CD14-positive monocyte (primary cell): ENCODE data around the gene COLEC11. TPM values are rescaled to one million over a fixed set of nuclear protein-coding genes. Genes with fewer than 3 reads are reported as not detected.
"Not testable (repeated sequence)": the region's sequence is repeated elsewhere in the genome, so short reads cannot be mapped to it uniquely, and the experiment has no call there.

Source experiments
- DNase-seq, 3 donors: peaks; one replicate each; pipeline ENCODE4 v3.0.0-alpha.2; 2011 to 2022
- H2AFZ ChIP-seq: 2 replicates; pipeline ENCODE4 v1.6.0; 2012; ENCODE audit warnings: mild to moderate bottlenecking, low read depth, low read length, inconsistent platforms; ENCODE audit not compliant: insufficient read depth, poor library complexity, severe bottlenecking
- H3K27ac ChIP-seq, 2 donors: 1 replicate in 1 of 2; 2 replicates in 1 of 2; pipeline ENCODE4 v1.5.1; 2012 to 2013; ENCODE audit warnings: low read length in 2 of 2, control low read depth in 1 of 2, inconsistent platforms in 1 of 2, low read depth in 1 of 2, mild to moderate bottlenecking in 1 of 2
- H3K27me3 ChIP-seq, 2 donors: one replicate each; pipeline versions ENCODE4 v1.6.0 to v1.6.1; 2011 to 2013; ENCODE audit warnings: low read length in 2 of 2; ENCODE audit not compliant: control insufficient read depth in 2 of 2, insufficient read depth in 2 of 2
- H3K36me3 ChIP-seq, 2 donors: replicated peaks in 1 of 2; 1 replicate in 1 of 2; 2 replicates in 1 of 2; pipeline versions ENCODE4 v1.5.1 to v1.6.1; 2012 to 2013; ENCODE audit warnings: low read length in 2 of 2, control low read depth in 1 of 2, inconsistent platforms in 1 of 2, mild to moderate bottlenecking in 1 of 2; ENCODE audit not compliant: insufficient read depth in 2 of 2, control insufficient read depth in 1 of 2
- H3K4me1 ChIP-seq, 2 donors: 1 replicate in 1 of 2; 2 replicates in 1 of 2; pipeline versions ENCODE4 v1.5.1 to v1.6.1; 2012 to 2013; ENCODE audit warnings: low read length in 2 of 2, control low read depth in 1 of 2, inconsistent platforms in 1 of 2, mild to moderate bottlenecking in 1 of 2, moderate library complexity in 1 of 2; ENCODE audit not compliant: insufficient read depth in 2 of 2, control insufficient read depth in 1 of 2
- H3K4me2 ChIP-seq: replicated peaks from 2 replicates; pipeline ENCODE3; 2012; ENCODE audit warnings: low read length, moderate library complexity, mild to moderate bottlenecking; ENCODE audit not compliant: poor library complexity, severe bottlenecking; ENCODE audit errors: extremely low read depth
- H3K4me3 ChIP-seq, 3 experiments: fragments of 200-600 bp in 1 of 3; sonication (generic) in 1 of 3; replicated peaks in 1 of 3; 1 replicate in 2 of 3; 2 replicates in 1 of 3; pipeline ENCODE4 v1.5.1; 2011 to 2013; ENCODE audit warnings: low read length in 3 of 3, mild to moderate bottlenecking in 3 of 3, control low read depth in 2 of 3, low read depth in 2 of 3, inconsistent platforms in 1 of 3, moderate library complexity in 1 of 3
- H3K79me2 ChIP-seq: 2 replicates; pipeline ENCODE4 v1.6.0; 2012; ENCODE audit warnings: mild to moderate bottlenecking, control low read depth, inconsistent platforms, low read length, moderate library complexity; ENCODE audit not compliant: insufficient read depth
- H3K9ac ChIP-seq: 2 replicates; pipeline ENCODE4 v1.6.0; 2017; ENCODE audit warnings: low read length, mild to moderate bottlenecking; ENCODE audit not compliant: insufficient read depth, poor library complexity, severe bottlenecking
- H3K9me3 ChIP-seq, 2 donors: replicated peaks in 1 of 2; 1 replicate in 1 of 2; 2 replicates in 1 of 2; pipeline versions ENCODE4 v1.5.1 to v1.6.1; 2012 to 2013; ENCODE audit warnings: low read length in 2 of 2, control low read depth in 1 of 2; ENCODE audit not compliant: control insufficient read depth in 1 of 2, insufficient read depth in 1 of 2
- H4K20me1 ChIP-seq: 2 replicates; pipeline ENCODE4 v1.6.0; 2012; ENCODE audit warnings: mild to moderate bottlenecking, low read length, control low read depth, moderate library complexity; ENCODE audit not compliant: insufficient read depth
- H3K27ac Mint-ChIP-seq, 7 donors: one replicate each; pipeline ENCODE4 v1.8.0; 2020; ENCODE audit warnings: mild to moderate bottlenecking in 7 of 7, mixed read lengths in 7 of 7, moderate library complexity in 6 of 7, inconsistent platforms in 2 of 7
- H3K27me3 Mint-ChIP-seq, 3 donors: one replicate each; pipeline ENCODE4 v1.8.0; 2021 to 2022; ENCODE audit warnings: low read depth in 3 of 3, mild to moderate bottlenecking in 3 of 3, mixed read lengths in 3 of 3, moderate library complexity in 3 of 3, inconsistent platforms in 1 of 3
- H3K36me3 Mint-ChIP-seq, 2 donors: one replicate each; pipeline ENCODE4 v1.8.0; 2020; ENCODE audit warnings: mixed read lengths in 2 of 2, inconsistent platforms in 1 of 2, mild to moderate bottlenecking in 1 of 2
- H3K4me1 Mint-ChIP-seq: one replicate; pipeline ENCODE4 v1.8.0; 2020; ENCODE audit warnings: mild to moderate bottlenecking, mixed read lengths
- H3K4me3 Mint-ChIP-seq, 2 donors: one replicate each; pipeline ENCODE4 v1.8.0; 2020; ENCODE audit warnings: mild to moderate bottlenecking in 2 of 2, mixed read lengths in 2 of 2, moderate library complexity in 1 of 2
- H3K9me3 Mint-ChIP-seq, 7 donors: one replicate each; pipeline ENCODE4 v1.8.0; 2020 to 2022; ENCODE audit warnings: mixed read lengths in 7 of 7, mild to moderate bottlenecking in 6 of 7, moderate library complexity in 6 of 7, inconsistent platforms in 2 of 7
- CTCF ChIP-seq: fragments of 200-600 bp; IDR thresholded peaks from one replicate; pipeline ENCODE4 v1.8.0; 2022; ENCODE audit warnings: antibody characterized with exemption, mild to moderate bottlenecking
- WGBS: methylation state at CpG from one replicate; pipeline ENCODE4 v1.1.5; 2013; ENCODE audit warnings: missing lambda C conversion rate; ENCODE audit not compliant: insufficient coverage; 5-methylcytosine and 5-hydroxymethylcytosine counted together
- intact Hi-C, 2 donors: fragments of 100-400 bp; cut with micrococcal nuclease; formaldehyde crosslinking; loops; one replicate each; pipeline versions ENCODE4 v1.15.0 to v1.15.1; 2023
- polyA plus RNA-seq, 3 donors: library from polyadenylated mRNA; depleted of rRNA in 1 of 3; unstranded in 2 of 3; stranded (reverse) in 1 of 3; fragments of 300-500 nt in 2 of 3; fragments of >200 nt in 1 of 3; fragmentation: Illumina TruSeq in 2 of 3; gene quantifications; 1 replicate in 2 of 3; 2 replicates in 1 of 3; pipeline ENCODE4 v1.2.3, GENCODE V29; 2012 to 2021

Gene COLEC11
- polyA plus RNA-seq, 3 donors = not detected

DNA sequence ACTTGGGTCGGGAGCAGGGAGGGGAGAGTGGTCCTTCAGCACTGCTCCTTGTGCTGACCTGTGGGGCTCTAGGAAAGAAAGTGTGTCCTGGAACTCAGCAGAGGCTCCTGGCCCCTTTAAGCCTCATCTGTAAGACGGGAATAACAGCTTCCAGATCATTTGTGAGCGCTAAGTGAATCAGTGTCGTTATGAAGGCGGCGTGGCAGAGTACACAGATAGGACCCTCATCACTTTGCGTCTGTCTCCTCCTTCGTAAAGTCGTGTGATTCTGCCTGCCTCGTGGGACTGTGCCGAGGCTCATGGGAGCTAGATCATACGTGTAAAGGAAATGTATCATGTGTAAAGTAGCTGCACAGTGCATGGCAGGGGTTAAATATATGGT, 18.6 kb downstream of the COLEC11 start:
- peaks cover 0 to 2% (median 0%) of the 10 kb centered on the region in 3 donors for H3K27me3 Mint-ChIP-seq
- no peak overlapping the region for H3K4me2 ChIP-seq
- 89% methylated on average over 11 of the region's 12 CpGs for WGBS
- H3K27ac Mint-ChIP-seq = no peak overlapping the region
- no peaks in the 10 kb centered on the region for H3K4me1 ChIP-seq
- H3K4me3 ChIP-seq = no peak overlapping the region
- H2AFZ ChIP-seq = no peak overlapping the region
- H3K4me1 Mint-ChIP-seq = no peaks in the 10 kb centered on the region
- peaks cover 12 to 42% (median 26%) of the 10 kb centered on the region in 7 donors for H3K9me3 Mint-ChIP-seq
- DNase-seq = no peak
- no peak overlapping the region for H3K4me3 Mint-ChIP-seq
- no peaks in the 10 kb centered on the region for H4K20me1 ChIP-seq
- H3K36me3 Mint-ChIP-seq = no peaks in the 10 kb centered on the region
- H3K9ac ChIP-seq = no peak overlapping the region
- intact Hi-C loops = no loop called here
- peaks cover 0 to 13% of the 10 kb centered on the region in 2 donors for H3K9me3 ChIP-seq
- no peaks in the 10 kb centered on the region for H3K79me2 ChIP-seq
- no peak for TF ChIP-seq CTCF
- H3K27me3 ChIP-seq = no peaks in the 10 kb centered on the region
- no peak overlapping the region for H3K27ac ChIP-seq
- H3K36me3 ChIP-seq = no peaks in the 10 kb centered on the region

GRCh38 chr2:3614743-3615142, 19.8 kb downstream of the COLEC11 start:
- H3K4me1 Mint-ChIP-seq, H3K36me3 ChIP-seq, H3K27ac ChIP-seq, H3K4me3 Mint-ChIP-seq, H3K4me3 ChIP-seq, H3K79me2 ChIP-seq, H3K9ac ChIP-seq, H4K20me1 ChIP-seq, H2AFZ ChIP-seq, H3K27me3 ChIP-seq, DNase-seq, intact Hi-C loops, H3K36me3 Mint-ChIP-seq, H3K27me3 Mint-ChIP-seq, H3K4me2 ChIP-seq, H3K27ac Mint-ChIP-seq, H3K4me1 ChIP-seq: not testable (repeated sequence)
- H3K9me3 Mint-ChIP-seq = peaks cover 12 to 42% (median 26%) of the 10 kb centered on the region in 7 donors
- WGBS = no CpG with 5 or more reads among the region's 2 CpGs
- peaks cover 0 to 13% of the 10 kb centered on the region in 2 donors for H3K9me3 ChIP-seq

GRCh38 chr2:3615541-3616200, 20.8 kb downstream of the COLEC11 start:
- H3K27me3 Mint-ChIP-seq, H3K4me1 Mint-ChIP-seq, intact Hi-C loops, H3K27ac Mint-ChIP-seq, H3K36me3 Mint-ChIP-seq, H3K27me3 ChIP-seq, H3K9ac ChIP-seq, H3K79me2 ChIP-seq, H3K4me3 Mint-ChIP-seq, H3K4me2 ChIP-seq, H3K4me3 ChIP-seq, DNase-seq, H3K27ac ChIP-seq, H2AFZ ChIP-seq, H4K20me1 ChIP-seq, H3K36me3 ChIP-seq, H3K4me1 ChIP-seq: not testable (repeated sequence)
- 98% methylated on average over 9 of the region's 46 CpGs for WGBS
- peaks cover 12 to 42% (median 26%) of the 10 kb centered on the region in 7 donors for H3K9me3 Mint-ChIP-seq
- H3K9me3 ChIP-seq = peaks cover 0 to 13% of the 10 kb centered on the region in 2 donors

DNA sequence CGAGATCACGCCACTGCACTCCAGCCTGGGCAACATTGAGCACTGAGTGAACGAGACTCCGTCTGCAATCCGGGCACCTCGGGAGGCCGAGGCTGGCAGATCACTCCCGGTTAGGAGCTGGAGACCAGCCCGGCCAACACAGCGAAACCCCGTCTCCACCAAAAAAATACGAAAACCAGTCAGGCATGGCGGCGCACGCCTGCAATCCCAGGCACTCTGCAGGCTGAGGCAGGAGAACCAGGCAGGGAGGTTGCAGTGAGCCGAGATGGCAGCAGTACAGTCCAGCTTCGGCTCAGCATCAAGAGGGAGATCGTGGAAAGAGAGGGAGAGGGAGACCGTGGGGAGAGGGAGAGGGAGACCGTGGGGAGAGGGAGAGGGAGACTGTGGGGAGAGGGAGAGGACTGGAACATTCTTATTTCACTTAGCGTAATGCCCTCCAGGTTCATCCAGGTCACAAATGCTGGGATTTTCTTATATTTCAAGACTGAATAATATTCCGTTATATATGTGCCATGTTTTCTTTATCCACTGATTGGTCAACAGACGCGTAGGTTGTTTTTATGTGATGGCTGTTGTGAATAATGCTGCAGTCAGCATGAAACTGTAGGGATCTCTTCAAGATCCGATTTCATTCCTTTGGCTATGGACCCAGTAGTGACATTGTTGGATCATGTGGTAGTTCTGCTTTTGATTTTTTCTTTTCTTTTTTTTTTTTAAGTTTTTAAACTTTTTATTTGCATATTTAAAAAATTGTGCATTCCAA, 21.7 kb downstream of the COLEC11 start:
- H3K4me1 ChIP-seq, H3K36me3 ChIP-seq, H3K4me2 ChIP-seq, H3K4me3 ChIP-seq, H3K4me3 Mint-ChIP-seq, DNase-seq, H3K9ac ChIP-seq, H3K27ac ChIP-seq, H3K4me1 Mint-ChIP-seq, H3K27me3 Mint-ChIP-seq, H3K79me2 ChIP-seq, intact Hi-C loops, H3K27ac Mint-ChIP-seq, H3K27me3 ChIP-seq, H2AFZ ChIP-seq, H3K36me3 Mint-ChIP-seq, H4K20me1 ChIP-seq: not testable (repeated sequence)
- H3K9me3 ChIP-seq = peaks cover 0 to 13% of the 10 kb centered on the region in 2 donors
- H3K9me3 Mint-ChIP-seq = peaks cover 13 to 42% (median 27%) of the 10 kb centered on the region in 7 donors
- 93% methylated on average over 12 of the region's 25 CpGs for WGBS
